SH-SY5Y (cell line): ENCODE data around the gene MCM3.

Experiments
- GATA2 ChIP-seq: IDR thresholded peaks from 2 replicates; pipeline ENCODE4 v1.6.1; 2011; ENCODE audit warnings: mild to moderate bottlenecking, low read depth, low read length
- GATA3 ChIP-seq: IDR thresholded peaks from 2 replicates; pipeline ENCODE4 v1.6.1; 2011; ENCODE audit warnings: low read depth, mild to moderate bottlenecking, low read length, moderate library complexity

- TF ChIP-seq GATA2 (no peak), GATA3 (no peak)
Measured at GRCh38 chr6:52221302-52221701, 63.2 kb downstream of the MCM3 start.
